GM23248 (cell line): ENCODE measurements around the gene LGALS3BP.

ENCODE experiments used
- EZH2 ChIP-seq: fragments of 200-600 bp; sonication (generic); IDR thresholded peaks from 2 replicates; pipeline ENCODE4 v1.6.1; 2018; ENCODE audit warnings: antibody characterized with exemption, mild to moderate bottlenecking; ENCODE audit not compliant: insufficient read depth, poor library complexity, severe bottlenecking
- EZH2phosphoT487 ChIP-seq: fragments of 200-600 bp; sonication (generic); IDR thresholded peaks from 2 replicates; pipeline ENCODE4 v1.6.1; 2018; ENCODE audit warnings: antibody characterized with exemption, moderate library complexity, mild to moderate bottlenecking, low read depth; ENCODE audit not compliant: insufficient read depth

GRCh38 chr17:78972507-78973105, 7.1 kb downstream of the LGALS3BP start:
- TF ChIP-seq EZH2 (no peak), EZH2phosphoT487 (no peak)
